HepG2 (cell line): ENCODE measurements around the gene NDRG2. TPM values are rescaled to one million over a fixed set of nuclear protein-coding genes. Genes with fewer than 3 reads are reported as not detected.
A peak's percentile ranks its signal among the peaks of the same experiment; 100 is the strongest.

Experiments used
- CBFB ChIP-seq: sonication (generic); formaldehyde crosslinking; IDR thresholded peaks from 2 replicates; pipeline ENCODE4 v1.4.0; 2020; ENCODE audit warnings: missing genetic modification reagents
- E2F2 ChIP-seq: sonication (generic); formaldehyde crosslinking; IDR thresholded peaks from 2 replicates; pipeline ENCODE4 v1.4.0; 2020; ENCODE audit warnings: missing genetic modification reagents, borderline replicate concordance
- HIC2 ChIP-seq: sonication (generic); formaldehyde crosslinking; IDR thresholded peaks from 2 replicates; pipeline ENCODE4 v1.9.0; 2022; ENCODE audit warnings: low read depth, missing genetic modification reagents
- MED1 ChIP-seq: sonication (generic); formaldehyde crosslinking; IDR thresholded peaks from 2 replicates; pipeline ENCODE4 v1.4.0; 2020; ENCODE audit warnings: missing genetic modification reagents
- ZBED4 ChIP-seq: sonication (generic); formaldehyde crosslinking; IDR thresholded peaks from 2 replicates; pipeline ENCODE4 v1.4.0; 2020; ENCODE audit warnings: missing genetic modification reagents, borderline replicate concordance
- ZBTB2 ChIP-seq: sonication (generic); formaldehyde crosslinking; IDR thresholded peaks from 2 replicates; pipeline ENCODE4 v1.8.0; 2022; ENCODE audit warnings: low read depth, missing genetic modification reagents
- ZBTB25 ChIP-seq: IDR thresholded peaks from 2 replicates; pipeline ENCODE4 v1.6.1; 2018; ENCODE audit warnings: missing genetic modification reagents
- ZFX ChIP-seq: sonication (generic); formaldehyde crosslinking; IDR thresholded peaks from 2 replicates; pipeline ENCODE4 v1.4.0; 2020; ENCODE audit warnings: mild to moderate bottlenecking, low read depth, missing genetic modification reagents, moderate library complexity
- ZNF354B ChIP-seq: sonication (generic); formaldehyde crosslinking; IDR thresholded peaks from 2 replicates; pipeline ENCODE4 v1.8.0; 2022; ENCODE audit warnings: mild to moderate bottlenecking, missing genetic modification reagents
- ZNF576 ChIP-seq: sonication (generic); formaldehyde crosslinking; IDR thresholded peaks from 2 replicates; pipeline ENCODE4 v1.4.0; 2020; ENCODE audit warnings: mild to moderate bottlenecking, missing genetic modification reagents
- ZNF580 ChIP-seq: IDR thresholded peaks from 2 replicates; pipeline ENCODE4 v1.6.1; 2016; ENCODE audit warnings: low read depth, borderline replicate concordance
- ZNF639 ChIP-seq: conservative IDR thresholded peaks from 2 replicates; pipeline ENCODE4 v1.6.1; 2018; ENCODE audit warnings: missing genetic modification reagents
- ZNF780A ChIP-seq: sonication (generic); formaldehyde crosslinking; IDR thresholded peaks from 2 replicates; pipeline ENCODE4 v1.8.0; 2022; ENCODE audit warnings: mild to moderate bottlenecking, missing genetic modification reagents, moderate library complexity
- ZNF788 ChIP-seq: sonication (generic); formaldehyde crosslinking; IDR thresholded peaks from 2 replicates; pipeline ENCODE4 v1.5.0; 2020; ENCODE audit warnings: mild to moderate bottlenecking, missing genetic modification reagents, borderline replicate concordance
- polyA plus RNA-seq, 8 experiments: library from polyadenylated mRNA; depleted of rRNA in 3 of 8; stranded (reverse) in 7 of 8; unstranded in 1 of 8; fragments of >200 nt; fragmentation: Illumina TruSeq in 4 of 8; extraction: Trizol in 4 of 8; gene quantifications; 2 replicates each; pipeline versions ENCODE4 v1.2.1 to v1.2.3, GENCODE V29; 2011 to 2016; ENCODE audit warnings: low read depth in 4 of 8, missing spikeins in 1 of 8, mixed read lengths in 1 of 8; ENCODE audit not compliant: insufficient read depth in 1 of 8
- total RNA-seq, 5 experiments: library from RNA; depleted of rRNA; stranded (reverse); fragments of >200 nt; fragmentation: Illumina TruSeq; extraction: Trizol; gene quantifications; 2 replicates each; pipeline ENCODE4 v1.2.3, GENCODE V29; 2016; ENCODE audit warnings: low read depth in 1 of 5

NDRG2 gene
- total and polyA plus RNA-seq, 2 of the 13 experiments (the other 11 are each of a cell fraction or from before 2014, with no cell fraction given), result 27.2 to 189 TPM

- no peak for TF ChIP-seq HIC2 (CRISPR knock-in tag)
- no peak for TF ChIP-seq ZNF788
- no peak for TF ChIP-seq ZNF580 (CRISPR knock-in tag)
- no peak for TF ChIP-seq ZNF576
- TF ChIP-seq ZFX (CRISPR knock-in tag), result no peak; the same call in 1 of the 2 replicates
- 0 out of 2 replicates have a peak, but pooled peaks have one; percentile 33 for TF ChIP-seq E2F2 (CRISPR knock-in tag)
- TF ChIP-seq ZBTB25 (CRISPR knock-in tag), result no peak
- TF ChIP-seq MED1 (CRISPR knock-in tag), result peak; percentile 43; the same call in 1 of the 2 replicates
- no peak for TF ChIP-seq ZBTB2 (CRISPR knock-in tag)
- no peak for TF ChIP-seq ZNF780A (CRISPR knock-in tag)
- TF ChIP-seq ZBED4 (CRISPR knock-in tag), result no peak; the same call in 1 of the 2 replicates
- TF ChIP-seq ZNF354B (CRISPR knock-in tag), result no peak
- no peak; the same call in 1 of the 2 replicates for TF ChIP-seq ZNF639 (CRISPR knock-in tag)
- TF ChIP-seq CBFB (CRISPR knock-in tag), result no peak
Measured at GRCh38 chr14:21068521-21069387, 43.9 kb upstream of the NDRG2 start (continued).
